T-helper 2 cell treated with Interferon-gamma antibody and Interleukin-4, amounts not matched to agents 100 ng/mL and 5 ng/mL, for 36 hours (primary cell): ENCODE measurements around the gene MS4A4E. TPM values are rescaled to one million over a fixed set of nuclear protein-coding genes. Genes with fewer than 3 reads are reported as not detected.
"Not testable (repeated sequence)": the region's sequence is repeated elsewhere in the genome, so short reads cannot be mapped to it uniquely, and the experiment has no call there.

Experiments used
- intact Hi-C: fragments of 100-400 bp; cut with micrococcal nuclease; formaldehyde crosslinking; loops from one replicate; pipeline ENCODE4 v1.15.1; 2023
- total RNA-seq: library from RNA; stranded (reverse); gene quantifications from 2 replicates; pipeline ENCODE4 v1.2.3, GENCODE V29; 2022

MS4A4E gene
- total RNA-seq, result 0.16 TPM in 1 of 2 replicates, not detected in the other

GRCh38 chr11:60242740-60243239 lies at the start of gene MS4A4E:
Gene MS4A4E, minus strand, starts transcription at chr11:60243137. Its CDS starts 13,082 bp downstream, at chr11:60230055.
- intact Hi-C loops, result no loop called here

GRCh38 chr11:60292145-60292544 lies 49.2 kb upstream of the MS4A4E start:
- intact Hi-C loops, result no loop called here

DNA sequence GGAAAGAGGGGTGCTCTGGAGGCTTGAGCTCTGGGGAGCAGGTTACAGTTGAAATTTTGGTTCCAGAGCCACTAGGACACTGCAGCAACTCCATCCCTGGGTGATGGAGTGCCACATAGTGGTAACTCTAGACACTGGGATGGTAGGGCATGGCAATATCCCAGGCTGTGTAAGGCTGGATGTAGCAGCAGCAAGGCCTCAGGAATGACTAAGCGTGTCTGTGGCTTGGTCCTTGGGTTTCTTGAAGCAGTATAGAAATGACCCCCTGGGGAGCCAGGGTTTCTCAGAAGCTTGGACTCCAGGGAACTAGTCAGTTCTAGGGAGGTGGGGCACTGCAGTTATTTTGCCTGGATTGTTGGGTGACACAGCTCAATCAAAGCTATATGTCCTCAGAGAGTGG lies 45.6 kb upstream of the MS4A4E start:
- intact Hi-C loops, result no loop called here

GRCh38 chr11:60285411-60286126 lies 42.6 kb upstream of the MS4A4E start:
- intact Hi-C loops, result not testable (repeated sequence)

- intact Hi-C loops, result no loop called here
Observed at GRCh38 chr11:60282286-60282685, 39.3 kb upstream of the MS4A4E start.

DNA sequence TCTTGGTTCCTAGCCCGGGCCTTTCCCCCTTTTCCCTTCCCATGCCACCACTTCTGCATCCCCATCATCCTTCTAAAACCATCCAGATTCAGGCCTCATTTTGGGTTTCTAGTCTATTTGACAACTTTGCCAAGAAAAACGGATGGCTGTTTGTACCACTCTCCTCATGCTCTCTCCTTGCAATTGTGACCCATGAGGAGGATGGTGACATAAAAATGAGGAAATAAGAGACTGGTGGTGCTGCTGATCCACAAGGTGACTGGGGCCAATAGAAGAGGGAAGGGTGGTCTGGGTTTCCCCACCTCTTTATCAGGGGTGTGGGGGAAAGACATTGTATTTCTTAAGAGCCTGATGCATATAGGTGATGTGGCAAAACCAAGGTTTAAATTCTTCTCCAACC lies 38.5 kb upstream of the MS4A4E start:
- intact Hi-C loops, result no loop called here

DNA sequence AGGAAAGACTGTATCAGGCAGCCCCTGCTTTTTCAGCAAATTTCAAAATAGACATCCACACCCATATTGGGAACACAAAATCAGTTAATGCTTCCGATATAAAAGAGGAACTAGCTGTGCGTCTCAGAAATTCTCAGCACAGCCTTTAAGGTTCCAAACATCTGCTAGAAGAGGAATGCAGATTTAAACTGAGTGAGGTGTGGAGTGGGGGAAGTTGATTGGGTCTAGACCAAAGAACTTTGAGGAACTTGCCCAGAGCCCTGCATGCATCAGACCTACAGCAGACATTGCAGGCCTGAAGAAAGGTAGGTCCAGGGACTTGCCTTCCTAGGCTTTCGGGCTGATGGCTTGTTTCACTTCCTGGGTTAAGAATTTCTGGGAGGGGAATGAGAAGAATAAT lies 37.5 kb upstream of the MS4A4E start, which contains the start of gene MS4A4A:
Gene MS4A4A (plus strand): TSS at position 255 of the 400 bp plus-strand sequence. CDS start 10 bp downstream, at position 265.
- intact Hi-C loops, result no loop called here

GRCh38 chr11:60274416-60274815 lies 31.5 kb upstream of the MS4A4E start:
- intact Hi-C loops, result no loop called here

DNA sequence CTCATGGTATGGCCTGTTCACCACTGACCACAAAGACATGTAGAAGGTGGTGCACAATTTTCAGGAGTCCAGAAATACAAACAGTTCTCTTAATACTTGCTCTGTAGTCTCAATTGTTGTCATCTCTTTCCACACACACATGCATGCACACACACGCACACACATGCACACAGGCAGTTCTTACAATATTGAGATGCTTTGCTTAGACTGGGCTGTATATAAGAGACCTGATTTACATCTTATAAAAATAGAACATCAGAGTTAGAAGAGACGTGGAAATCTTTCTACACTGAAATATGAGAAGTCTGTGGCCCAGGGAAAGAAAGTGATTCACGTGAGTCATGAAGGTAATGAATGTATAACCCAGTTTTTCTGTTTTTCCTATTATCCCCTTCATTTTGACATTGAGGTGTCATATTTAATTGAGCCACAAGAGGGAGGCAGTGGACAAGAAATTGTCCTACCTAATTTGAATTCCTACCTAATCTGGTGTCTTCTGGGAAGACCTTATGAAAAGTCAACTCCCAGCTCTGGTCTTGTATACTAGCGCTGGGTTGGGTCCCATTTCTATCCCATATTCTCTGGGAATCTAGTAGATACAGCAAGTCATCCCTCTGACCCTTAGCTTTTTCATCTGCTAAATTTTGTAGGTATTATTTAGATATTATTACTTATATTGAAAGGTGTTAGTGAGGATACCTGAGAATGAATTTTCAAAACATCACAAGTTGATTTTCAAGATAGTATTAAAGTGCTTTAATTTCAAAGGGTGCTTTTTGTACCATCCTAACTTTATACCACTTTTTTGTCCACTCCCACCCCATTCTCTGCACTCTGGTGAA lies 22.7 kb upstream of the MS4A4E start:
- intact Hi-C loops, result no loop called here

GRCh38 chr11:60264644-60265043 lies 21.7 kb upstream of the MS4A4E start:
- intact Hi-C loops, result no loop called here

GRCh38 chr11:60263402-60263801 lies 20.5 kb upstream of the MS4A4E start:
- intact Hi-C loops, result no loop called here

GRCh38 chr11:60261014-60261413 lies 18.1 kb upstream of the MS4A4E start:
- intact Hi-C loops, result no loop called here

DNA sequence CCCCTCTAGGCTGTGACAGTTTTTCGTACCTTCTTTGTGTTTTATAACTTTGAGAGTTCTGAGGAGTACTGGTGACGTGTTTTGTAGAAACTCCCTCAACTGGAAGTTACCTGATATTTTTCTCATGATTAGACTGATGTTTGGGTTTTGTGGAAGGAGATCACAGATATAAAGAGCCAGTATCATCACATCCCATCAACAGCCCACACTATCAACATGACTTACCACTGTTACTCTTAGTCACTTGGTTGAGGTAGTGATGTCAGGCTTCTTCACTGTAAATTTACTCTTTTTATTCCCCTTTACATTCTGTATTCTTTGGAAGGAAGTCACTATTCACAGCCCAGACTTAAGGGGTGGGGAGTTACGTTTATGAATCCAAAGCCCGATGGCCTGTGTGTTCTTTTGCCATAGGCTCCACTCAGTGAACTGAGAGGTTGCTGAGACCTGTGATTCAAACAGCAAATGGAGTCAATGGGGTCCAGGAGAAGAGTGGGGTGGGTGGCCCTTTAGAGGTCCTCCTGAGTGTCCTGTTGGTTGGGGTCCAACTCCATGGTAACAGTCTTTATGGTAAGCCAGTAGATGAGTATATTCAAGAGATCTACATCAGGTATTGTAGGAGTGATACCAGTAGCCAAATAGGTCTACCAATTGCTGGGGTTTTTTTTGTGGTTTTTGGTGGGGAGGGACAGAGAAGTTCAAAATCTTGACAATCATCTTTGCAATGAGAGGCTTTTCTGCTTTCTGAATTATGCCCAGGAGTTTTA lies 15.2 kb upstream of the MS4A4E start:
- intact Hi-C loops, result no loop called here

- intact Hi-C loops, result no loop called here
Observed at GRCh38 chr11:60252213-60253108, 9.5 kb upstream of the MS4A4E start.

DNA sequence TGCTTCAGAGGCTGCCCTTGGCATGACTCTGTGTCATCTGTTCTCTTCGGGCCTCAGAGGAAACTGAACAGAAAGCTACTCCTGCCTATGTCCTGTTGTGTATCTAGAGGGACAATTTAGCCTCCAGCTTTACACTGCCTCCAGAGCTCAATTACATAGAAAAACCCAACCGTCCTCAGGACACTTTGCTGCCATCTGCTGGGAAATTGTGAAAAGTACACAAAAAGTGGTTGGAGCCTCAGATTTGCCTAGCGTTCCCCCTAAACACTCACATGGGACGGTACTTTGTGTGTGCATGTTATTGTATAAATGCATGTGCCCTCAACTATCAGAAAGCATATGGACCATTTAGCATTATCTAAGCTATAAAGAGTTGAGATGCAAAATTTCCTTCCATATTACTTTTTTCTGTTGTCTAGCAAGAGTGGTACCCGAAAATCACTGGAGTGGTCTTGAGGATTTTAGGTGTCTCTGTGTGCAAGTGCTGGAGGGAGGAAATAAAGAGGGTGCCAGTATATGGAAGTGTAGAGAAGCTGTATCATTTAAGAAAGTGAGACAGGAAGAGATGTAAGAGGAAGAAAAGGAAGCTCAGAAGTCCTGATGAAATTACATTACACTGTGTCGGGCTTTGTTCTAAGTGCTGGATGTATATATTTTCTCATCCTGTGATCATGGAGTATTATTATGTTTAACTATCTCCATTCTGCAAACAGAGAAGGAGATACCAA lies 8.7 kb upstream of the MS4A4E start:
- intact Hi-C loops, result no loop called here

DNA sequence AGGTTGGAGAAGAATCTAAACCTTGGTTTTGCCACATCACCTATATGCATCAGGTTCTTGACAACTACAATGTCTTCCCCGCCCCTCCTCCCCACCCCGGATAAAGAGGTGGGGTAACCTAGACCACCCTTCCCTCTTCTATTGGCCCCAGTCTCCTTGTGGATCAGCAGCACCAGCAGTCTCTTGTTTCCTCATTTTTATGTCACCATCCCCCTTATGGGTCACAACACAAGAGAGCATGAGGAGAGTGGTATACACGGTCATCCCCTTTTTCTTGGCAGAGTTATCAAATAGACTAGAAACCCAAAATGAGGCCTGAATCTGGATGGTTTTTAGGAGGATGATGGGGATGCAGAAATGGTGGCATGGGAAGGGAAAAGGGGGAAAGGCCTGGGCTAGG lies 1.2 kb downstream of the MS4A4E start:
- intact Hi-C loops, result no loop called here

DNA sequence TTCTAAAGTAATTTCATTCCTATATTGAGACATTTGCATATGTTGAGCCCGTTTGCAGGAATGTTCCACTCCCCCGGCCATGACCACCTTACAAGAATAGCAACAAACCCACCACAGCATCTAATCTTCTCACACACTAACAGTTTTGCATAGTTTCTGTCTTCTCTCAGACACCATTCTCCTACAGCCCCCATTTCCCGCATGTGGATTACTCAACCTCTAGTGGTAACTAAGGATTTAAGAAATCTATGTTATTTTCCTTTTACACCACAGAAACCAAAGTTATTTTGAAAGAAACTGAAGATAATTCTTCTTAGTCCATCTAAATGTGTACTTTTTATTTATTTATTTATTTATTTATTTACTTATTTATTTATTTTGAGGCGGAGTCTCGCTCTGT lies 2.3 kb downstream of the MS4A4E start:
- intact Hi-C loops, result no loop called here

DNA sequence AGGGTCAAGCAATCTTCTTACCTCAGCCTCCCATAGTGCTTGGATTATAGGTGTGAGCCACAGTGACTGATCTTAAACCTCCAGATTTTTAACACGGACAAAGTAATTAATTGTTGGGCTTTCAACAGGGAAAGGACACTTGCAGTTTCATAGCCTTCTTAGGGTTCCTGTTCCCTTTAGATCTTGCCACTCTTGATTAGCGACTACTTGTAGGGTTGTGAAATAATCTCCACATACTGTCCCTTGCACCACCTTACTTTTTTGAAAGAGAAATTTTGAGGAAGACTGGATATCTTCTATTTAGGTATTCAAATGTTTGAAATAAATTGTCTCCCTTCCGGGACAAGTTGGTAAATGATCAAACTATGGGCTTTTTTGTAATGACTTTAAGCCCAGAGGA lies 7.6 kb downstream of the MS4A4E start:
- intact Hi-C loops, result no loop called here

- intact Hi-C loops, result no loop called here
Observed at GRCh38 chr11:60230681-60231080, 12.3 kb downstream of the MS4A4E start.

- intact Hi-C loops, result no loop called here
Observed at GRCh38 chr11:60222141-60222540, 20.8 kb downstream of the MS4A4E start.
